Ectodermal cell (in vitro differentiated cells): ENCODE results near the gene JMJD4.
A peak's percentile ranks its signal among the peaks of the same experiment; 100 is the strongest.

Experiments
- H3K27ac ChIP-seq: 2 replicates; pipeline ENCODE4 v1.7.0; 2013; ENCODE audit warnings: mild to moderate bottlenecking, low read depth, low read length; ENCODE audit not compliant: insufficient read depth, poor library complexity, severe bottlenecking
- H3K27me3 ChIP-seq: 2 replicates; pipeline ENCODE4 v1.7.0; 2013; ENCODE audit warnings: mild to moderate bottlenecking, low read length; ENCODE audit not compliant: insufficient read depth, control insufficient read depth, poor library complexity, severe bottlenecking
- H3K36me3 ChIP-seq: one replicate; pipeline ENCODE4 v1.7.0; 2013; ENCODE audit warnings: low read length; ENCODE audit not compliant: control insufficient read depth, insufficient read depth
- H3K4me1 ChIP-seq: one replicate; pipeline ENCODE4 v1.7.0; 2013; ENCODE audit warnings: low read length; ENCODE audit not compliant: control insufficient read depth, insufficient read depth
- H3K4me3 ChIP-seq: 2 replicates; pipeline ENCODE4 v1.7.0; 2013; ENCODE audit warnings: low read depth, low read length, control low read depth; ENCODE audit not compliant: insufficient read depth
- H3K9me3 ChIP-seq: 2 replicates; pipeline ENCODE4 v1.7.0; 2013; ENCODE audit warnings: mild to moderate bottlenecking, low read length, moderate library complexity; ENCODE audit not compliant: control insufficient read depth
- WGBS, 2 experiments: methylation state at CpG; one replicate each; pipeline ENCODE4 v1.1.7; 2013; ENCODE audit warnings: missing lambda C conversion rate in 2 of 2; 5-methylcytosine and 5-hydroxymethylcytosine counted together

Gene JMJD4

GRCh38 chr1:227741166-227741870 lies 6.2 kb upstream of the JMJD4 start:
- no peak overlapping the region for H3K4me3 ChIP-seq
- H3K9me3 ChIP-seq, result no peaks in the 10 kb centered on the region
- H3K36me3 ChIP-seq, result no peaks in the 10 kb centered on the region
- H3K27ac ChIP-seq, result no peak overlapping the region
- WGBS, 2 experiments, result 95 to 97% methylated on average over 17 of the region's 17 CpGs
- H3K27me3 ChIP-seq, result no peaks in the 10 kb centered on the region
- peaks cover 3% of the 10 kb centered on the region for H3K4me1 ChIP-seq

GRCh38 chr1:227740401-227740960 lies 5.4 kb upstream of the JMJD4 start:
- no peak overlapping the region for H3K27ac ChIP-seq
- H3K4me1 ChIP-seq, result peaks cover 9% of the 10 kb centered on the region
- H3K9me3 ChIP-seq, result no peaks in the 10 kb centered on the region
- 92 to 96% methylated on average over 3 of the region's 3 CpGs for WGBS, 2 experiments
- no peak overlapping the region for H3K4me3 ChIP-seq
- no peaks in the 10 kb centered on the region for H3K27me3 ChIP-seq
- H3K36me3 ChIP-seq, result no peaks in the 10 kb centered on the region

GRCh38 chr1:227739636-227740035 lies 4.5 kb upstream of the JMJD4 start:
- Histone ChIP-seq H3K27me3 (no peaks in the 10 kb centered on the region), H3K4me3 (no peak overlapping the region), H3K36me3 (no peaks in the 10 kb centered on the region), H3K9me3 (no peaks in the 10 kb centered on the region), H3K27ac (no peak overlapping the region), H3K4me1 (peaks cover 9% of the 10 kb centered on the region)
- WGBS, 2 experiments, result 96 to 97% methylated on average over 7 of the region's 7 CpGs

- no peak overlapping the region for H3K27ac ChIP-seq
- WGBS, 2 experiments, result 95 to 98% methylated on average over 9 of the region's 9 CpGs
- H3K9me3 ChIP-seq, result no peaks in the 10 kb centered on the region
Measured at GRCh38 chr1:227738820-227739219, 3.7 kb upstream of the JMJD4 start.

GRCh38 chr1:227736814-227737432 lies 1.8 kb upstream of the JMJD4 start:
- no peaks in the 10 kb centered on the region for H3K27me3 ChIP-seq
- H3K4me1 ChIP-seq, result peaks cover 9% of the 10 kb centered on the region
- no peak overlapping the region for H3K4me3 ChIP-seq
- no peaks in the 10 kb centered on the region for H3K9me3 ChIP-seq
- H3K36me3 ChIP-seq, result peaks cover 8% of the 10 kb centered on the region
- WGBS, 2 experiments, result 95 to 97% methylated on average over 11 of the region's 11 CpGs
- no peak overlapping the region for H3K27ac ChIP-seq

More at GRCh38 chr1:227738820-227739219, 3.7 kb upstream of the JMJD4 start:
- Histone ChIP-seq H3K27me3 (no peaks in the 10 kb centered on the region), H3K36me3 (no peaks in the 10 kb centered on the region), H3K4me1 (peaks cover 9% of the 10 kb centered on the region), H3K4me3 (no peak overlapping the region)

GRCh38 chr1:227735539-227736285 lies 610 bp upstream of the JMJD4 start:
- WGBS, 2 experiments, result 3% methylated on average over 31 of the region's 31 CpGs
- Histone ChIP-seq H3K36me3 (peaks cover 11% of the 10 kb centered on the region), H3K9me3 (no peaks in the 10 kb centered on the region), H3K4me1 (peaks cover 9% of the 10 kb centered on the region), H3K4me3 (peak overlapping the region; percentile 90), H3K27ac (no peak overlapping the region), H3K27me3 (no peaks in the 10 kb centered on the region)

- Histone ChIP-seq H3K36me3 (peaks cover 11% of the 10 kb centered on the region), H3K27ac (no peak overlapping the region), H3K27me3 (no peaks in the 10 kb centered on the region), H3K9me3 (no peaks in the 10 kb centered on the region), H3K4me3 (peak overlapping the region; percentile 90), H3K4me1 (peaks cover 15% of the 10 kb centered on the region)
- 5% methylated on average over 10 of the region's 10 CpGs for WGBS, 2 experiments
Measured at GRCh38 chr1:227734546-227734855, 601 bp downstream of the JMJD4 start.

- Histone ChIP-seq H3K4me1 (peaks cover 20% of the 10 kb centered on the region), H3K36me3 (peaks cover 11% of the 10 kb centered on the region), H3K9me3 (no peaks in the 10 kb centered on the region), H3K27ac (no peak overlapping the region), H3K4me3 (peak overlapping the region; percentile 90), H3K27me3 (no peaks in the 10 kb centered on the region)
- WGBS, 2 experiments, result 86 to 88% methylated on average over 23 to 24 of the region's 24 CpGs
Measured at GRCh38 chr1:227733751-227734545, 1.2 kb downstream of the JMJD4 start.

- 96% methylated on average over 15 of the region's 15 CpGs for WGBS, 2 experiments
- Histone ChIP-seq H3K4me1 (peaks cover 22% of the 10 kb centered on the region), H3K36me3 (peaks cover 11% of the 10 kb centered on the region), H3K9me3 (no peaks in the 10 kb centered on the region), H3K27ac (no peak overlapping the region), H3K4me3 (no peak overlapping the region), H3K27me3 (no peaks in the 10 kb centered on the region)
Measured at GRCh38 chr1:227733309-227733705, 1.8 kb downstream of the JMJD4 start.
